Measurements from ENCODE around the gene BMP7. TPM values are rescaled to one million over a fixed set of nuclear protein-coding genes. Genes with fewer than 3 reads are reported as not detected.
"Not testable (repeated sequence)": the region's sequence is repeated elsewhere in the genome, so short reads cannot be mapped to it uniquely, and the experiment has no call there.

BMP7 gene
- total RNA-seq, 1 donor from 2014 or later, result 23.0 TPM

DNA sequence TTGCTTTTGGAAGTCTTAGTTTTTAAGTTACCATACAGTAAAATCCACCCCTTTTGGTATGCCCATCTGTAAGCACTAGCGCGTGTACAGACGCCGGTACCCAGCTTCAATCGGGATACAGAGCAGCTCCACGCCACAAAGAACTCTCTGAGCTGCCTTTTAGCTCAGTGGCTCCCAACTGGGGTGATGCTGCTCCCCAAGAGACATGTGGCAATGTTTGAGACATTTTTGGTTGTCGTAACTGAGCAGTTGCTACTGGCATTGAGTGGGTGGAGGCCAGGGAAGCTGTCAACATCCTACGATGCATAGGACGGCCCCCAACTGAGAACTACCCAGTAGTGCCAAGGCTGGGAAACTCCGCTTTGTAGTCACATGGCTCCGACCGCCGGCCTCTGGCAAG lies 73.3 kb downstream of the BMP7 start:
- Mint-ChIP-seq H3K36me3 (peaks cover 4% of the 10 kb centered on the region), H3K27me3 (ENCODE audit: low read depth) (no peaks in the 10 kb centered on the region), H3K4me1 (no peaks in the 10 kb centered on the region), H3K4me3 (no peak overlapping the region), H3K9me3 (no peaks in the 10 kb centered on the region), H3K27ac (no peak overlapping the region)
- no peak for DNase-seq (ENCODE audit: low spot score in 2 of 2, unreplicated experiment in 2 of 2)
- TF ChIP-seq, protein P1, sequence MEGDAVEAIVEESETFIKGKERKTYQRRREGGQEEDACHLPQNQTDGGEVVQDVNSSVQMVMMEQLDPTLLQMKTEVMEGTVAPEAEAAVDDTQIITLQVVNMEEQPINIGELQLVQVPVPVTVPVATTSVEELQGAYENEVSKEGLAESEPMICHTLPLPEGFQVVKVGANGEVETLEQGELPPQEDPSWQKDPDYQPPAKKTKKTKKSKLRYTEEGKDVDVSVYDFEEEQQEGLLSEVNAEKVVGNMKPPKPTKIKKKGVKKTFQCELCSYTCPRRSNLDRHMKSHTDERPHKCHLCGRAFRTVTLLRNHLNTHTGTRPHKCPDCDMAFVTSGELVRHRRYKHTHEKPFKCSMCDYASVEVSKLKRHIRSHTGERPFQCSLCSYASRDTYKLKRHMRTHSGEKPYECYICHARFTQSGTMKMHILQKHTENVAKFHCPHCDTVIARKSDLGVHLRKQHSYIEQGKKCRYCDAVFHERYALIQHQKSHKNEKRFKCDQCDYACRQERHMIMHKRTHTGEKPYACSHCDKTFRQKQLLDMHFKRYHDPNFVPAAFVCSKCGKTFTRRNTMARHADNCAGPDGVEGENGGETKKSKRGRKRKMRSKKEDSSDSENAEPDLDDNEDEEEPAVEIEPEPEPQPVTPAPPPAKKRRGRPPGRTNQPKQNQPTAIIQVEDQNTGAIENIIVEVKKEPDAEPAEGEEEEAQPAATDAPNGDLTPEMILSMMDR (IDR thresholded peaks at IDR 0.05; ENCODE audit: unreplicated experiment), result no peak

GRCh38 chr20:57192311-57192710 lies 74.1 kb downstream of the BMP7 start:
- Mint-ChIP-seq H3K36me3 (peaks cover 4% of the 10 kb centered on the region), H3K4me3 (no peak overlapping the region), H3K27ac (no peak overlapping the region), H3K9me3 (no peaks in the 10 kb centered on the region), H3K27me3 (ENCODE audit: low read depth) (no peaks in the 10 kb centered on the region), H3K4me1 (no peaks in the 10 kb centered on the region)
- no peak for DNase-seq (ENCODE audit: low spot score in 2 of 2, unreplicated experiment in 2 of 2)
- TF ChIP-seq, protein P1 (IDR thresholded peaks at IDR 0.05; ENCODE audit: unreplicated experiment), result no peak

DNA sequence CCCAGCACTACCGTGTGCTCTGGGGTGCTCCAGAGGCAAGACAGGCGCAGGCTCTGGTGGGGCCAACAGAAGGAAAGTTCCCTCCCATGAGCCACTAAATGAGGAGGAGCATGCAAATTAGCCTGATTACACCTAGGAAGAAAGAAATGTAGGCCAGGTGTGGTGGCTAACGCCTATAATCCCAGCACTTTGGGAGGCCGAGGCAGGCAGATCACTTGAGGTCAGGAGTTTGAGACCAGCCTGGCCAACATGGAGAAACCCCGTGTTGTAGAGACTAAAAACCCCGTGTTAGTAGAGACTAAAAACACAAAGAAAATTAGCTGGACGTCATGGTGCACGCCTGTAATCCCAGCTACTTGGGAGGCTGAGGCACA lies 75.2 kb downstream of the BMP7 start:
- H3K27me3 Mint-ChIP-seq (ENCODE audit: low read depth); H3K4me1 Mint-ChIP-seq; H3K9me3 Mint-ChIP-seq; H3K36me3 Mint-ChIP-seq; DNase-seq (ENCODE audit: low spot score in 2 of 2, unreplicated experiment in 2 of 2); H3K4me3 Mint-ChIP-seq; H3K27ac Mint-ChIP-seq: not testable (repeated sequence)

DNA sequence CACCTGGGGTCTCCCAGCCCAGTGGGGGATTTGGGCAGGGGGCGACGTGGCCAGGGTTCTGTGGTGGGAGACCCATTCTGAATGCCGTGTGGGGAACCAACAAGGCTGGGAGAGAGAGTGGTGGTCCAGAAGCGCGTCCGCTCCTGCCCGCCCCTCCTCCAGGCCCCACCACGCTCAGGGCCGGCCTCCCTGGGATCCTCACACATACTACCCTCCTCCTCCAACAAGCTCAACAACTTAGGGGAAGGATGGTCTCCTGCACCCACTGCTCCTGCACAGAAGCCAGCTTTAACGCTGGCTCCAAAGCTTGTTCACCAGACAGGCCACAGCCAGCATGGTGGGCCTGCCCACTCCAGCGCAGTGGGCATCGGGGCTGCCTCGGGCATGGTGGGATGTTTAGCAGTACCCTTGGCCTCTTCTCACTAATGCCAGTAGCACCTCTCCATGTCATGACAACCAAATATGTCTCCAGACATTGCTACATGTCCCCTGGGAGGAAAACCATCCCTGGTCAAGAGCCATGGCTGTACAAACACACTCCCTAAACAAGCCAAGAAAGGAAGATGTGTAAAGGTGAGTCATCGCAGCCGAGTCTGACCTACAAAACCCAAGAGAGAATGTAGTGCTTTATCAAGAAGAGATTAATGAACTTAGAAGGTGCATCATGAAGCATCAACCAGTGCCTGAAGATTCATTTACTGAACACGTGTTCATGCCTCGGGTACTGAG lies 75.7 kb downstream of the BMP7 start:
- Mint-ChIP-seq H3K36me3 (peaks cover 4% of the 10 kb centered on the region), H3K4me3 (no peak overlapping the region), H3K9me3 (no peaks in the 10 kb centered on the region), H3K27ac (no peak overlapping the region), H3K27me3 (ENCODE audit: low read depth) (no peaks in the 10 kb centered on the region), H3K4me1 (peaks cover 8% of the 10 kb centered on the region)
- TF ChIP-seq, protein P1 (IDR thresholded peaks at IDR 0.05; ENCODE audit: unreplicated experiment), result no peak
- DNase-seq (ENCODE audit: low spot score in 2 of 2, unreplicated experiment in 2 of 2), result no peak

- peaks cover 4% of the 10 kb centered on the region for H3K36me3 Mint-ChIP-seq
- TF ChIP-seq, protein P1 (IDR thresholded peaks at IDR 0.05; ENCODE audit: unreplicated experiment), result no peak
- H3K27ac Mint-ChIP-seq, result no peak overlapping the region
- no peak overlapping the region for H3K4me3 Mint-ChIP-seq
- no peaks in the 10 kb centered on the region for H3K27me3 Mint-ChIP-seq (ENCODE audit: low read depth)
- DNase-seq (ENCODE audit: low spot score in 2 of 2, unreplicated experiment in 2 of 2), result no peak
- H3K9me3 Mint-ChIP-seq, result peaks cover 6% of the 10 kb centered on the region
- peaks cover 8% of the 10 kb centered on the region for H3K4me1 Mint-ChIP-seq
These were observed 76.7 kb downstream of the BMP7 start for GRCh38 chr20:57189713-57190112.

DNA sequence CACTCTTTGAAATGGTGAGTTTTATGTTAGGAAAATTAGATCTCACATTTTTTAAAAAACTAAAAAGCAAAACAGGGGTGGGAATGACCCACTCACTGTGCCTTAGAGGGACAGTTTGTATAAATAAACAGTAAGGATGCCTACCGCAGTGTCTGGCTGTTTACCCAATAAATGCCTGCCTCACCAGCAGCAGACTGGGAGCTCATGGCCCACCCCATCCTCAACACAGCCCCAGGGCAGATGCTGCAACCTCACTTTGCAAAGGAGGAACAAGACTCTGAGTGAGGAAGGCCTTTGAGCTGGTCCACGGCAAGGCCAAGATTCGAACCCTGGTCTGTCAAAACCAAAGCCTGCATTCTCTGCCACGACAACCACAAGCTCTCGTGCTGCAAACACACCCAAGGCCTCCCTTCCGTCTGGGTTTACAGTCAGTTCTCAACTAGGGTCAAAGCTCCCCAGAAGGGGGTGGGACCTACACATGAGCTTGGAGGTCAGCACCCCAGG lies 77.8 kb downstream of the BMP7 start:
- H3K9me3 Mint-ChIP-seq, result peaks cover 6% of the 10 kb centered on the region
- no peak for DNase-seq (ENCODE audit: low spot score in 2 of 2, unreplicated experiment in 2 of 2)
- TF ChIP-seq, protein P1 (IDR thresholded peaks at IDR 0.05; ENCODE audit: unreplicated experiment), result no peak
- H3K27ac Mint-ChIP-seq, result no peak overlapping the region
- peaks cover 8% of the 10 kb centered on the region for H3K4me1 Mint-ChIP-seq
- peaks cover 4% of the 10 kb centered on the region for H3K36me3 Mint-ChIP-seq
- no peak overlapping the region for H3K4me3 Mint-ChIP-seq
- no peaks in the 10 kb centered on the region for H3K27me3 Mint-ChIP-seq (ENCODE audit: low read depth)
